Heart left ventricle (tissue), 13 donors: Measurements from ENCODE around the gene LMF2.

ENCODE experiments used
- CTCF ChIP-seq, 12 donors: fragments of 200-600 bp; sonication (generic) in 4 of 12; IDR thresholded peaks; one replicate each; pipeline versions ENCODE4 v1.5.0 to v1.8.0; 2018 to 2022; ENCODE audit warnings: antibody characterized with exemption in 12 of 12, mild to moderate bottlenecking in 5 of 12
- POLR2A ChIP-seq, 2 donors: fragments of 450-650 bp; IDR thresholded peaks; one replicate each; pipeline ENCODE4 v1.6.1; 2017; ENCODE audit warnings: antibody characterized with exemption in 2 of 2, mild to moderate bottlenecking in 2 of 2, moderate library complexity in 2 of 2
- donor health status: ischemic (EF 13 %, LVEDD 7.1; RV severe dilation, severe dysfunction).
- donor health status: DM: no; HTN: yes; CAD: no.
- donor health status: DM: no; HTN: no; CAD: no.
- donor health status: ischemic (EF 25% LVEDD 6.9; RV normal size, moderate dysfunction).
- donor health status: ischemic (EF 25% LVEDD 5.7; RV mildly dilated, moderate dysfunction).
- donor health status: ischemic (EF 35%, LVEDD 5.7; RV mildly dilated, moderate dysfunction).
- donor health status: nonischemic (EF 11% LVEDD 7.7; RV severe dilation, severe dysfunction).
- donor health status: DM: yes; HTN: yes; CAD: no.
- donor health status: PGD.
- donor health status: ischemic (EF 29% LVEDD 5.4; RV normal size, mild dysfunction).
- donor health status: nonischemic (EF 23%, LVEDD 6.1; RV moderate dilation, normal function).

GRCh38 chr22:50468626-50469025 is 38.9 kb downstream of the LMF2 start:
- no peak for TF ChIP-seq POLR2A (IDR thresholded peaks at IDR 0.05)
- TF ChIP-seq CTCF (IDR thresholded peaks at IDR 0.05), result no peak
